Measurements from ENCODE around the gene TRMT1L.

- TF ChIP-seq CTCF (conservative IDR thresholded peaks at IDR 0.05 in 1 of 2, IDR thresholded peaks at IDR 0.05 in 1 of 2; ENCODE audit: extremely low read depth in 1 of 2, insufficient read depth in 1 of 2, low read depth in 1 of 2, low read length in 2 of 2) (no peak), EZH2 (IDR thresholded peaks at IDR 0.05; ENCODE audit: borderline replicate concordance, low read length) (no peak)
These were observed 27.0 kb downstream of the TRMT1L start for GRCh38 chr1:185129708-185130107.

Measured in mammary epithelial cell (primary cell).